Sciatic nerve (tissue), 1 donor: ENCODE results near the gene HELLS. TPM values are rescaled to one million over a fixed set of nuclear protein-coding genes. Genes with fewer than 3 reads are reported as not detected.

ENCODE experiments used
- total RNA-seq: library from RNA; stranded (reverse); fragmentation: NEBNext Ultra II Directional; extraction: Animal tissue kit (Norgen Biotek cat#: 25700); gene quantifications from one replicate; pipeline ENCODE4 v1.2.1, GENCODE V29; 2021
- donor health status: DM: no; HTN: no; CAD: no.

The HELLS gene
- total RNA-seq, 1 donor from 2014 or later = 6.2 TPM

Other genes with a start within 250 kb of the HELLS start
- 22.4 TPM for gene NOC3L, start 182.8 kb upstream of the HELLS start, total RNA-seq
- 20.4 TPM for gene TBC1D12, start 143.2 kb upstream of the HELLS start, total RNA-seq
- gene CYP2C18, start 137.9 kb downstream of the HELLS start, total RNA-seq = not detected
- not detected for gene CYP2C19, start 216.9 kb downstream of the HELLS start, total RNA-seq